ENCODE results near the gene KLHDC4.

- TF ChIP-seq CTCF (IDR thresholded peaks at IDR 0.05), result no peak
- no peak for TF ChIP-seq POLR2A (IDR thresholded peaks at IDR 0.05)
Measured at GRCh38 chr16:87790292-87791100, 24.7 kb upstream of the KLHDC4 start.
